ENCODE data around the gene CLIC3.
A peak's percentile ranks its signal among the peaks of the same experiment; 100 is the strongest.

The CLIC3 gene

GRCh38 chr9:136964833-136965422, 31.4 kb downstream of the CLIC3 start:
- no peaks in the 10 kb centered on the region for H3K27me3 ChIP-seq (ENCODE audit: control insufficient read depth in 1 of 2, insufficient read depth in 2 of 2, low read length in 2 of 2)
- no peak overlapping the region for H3K27ac ChIP-seq (ENCODE audit: low read depth, low read length)
- no peaks in the 10 kb centered on the region for H3K9me3 ChIP-seq (ENCODE audit: control insufficient read depth in 1 of 2, low read length in 2 of 2)
- peak overlapping the region in 1 of 2 donors; percentile 10 for H3K9ac ChIP-seq (ENCODE audit: low read depth in 1 of 2, low read length in 2 of 2)
- H3K36me3 ChIP-seq (ENCODE audit: control insufficient read depth in 1 of 2, insufficient read depth in 2 of 2, low read length in 2 of 2) = no peaks in the 10 kb centered on the region
- peak overlapping the region; percentile 28 to 36 for H3K4me3 ChIP-seq (ENCODE audit: low read depth in 1 of 2, low read length in 2 of 2)
- H3K4me1 ChIP-seq (ENCODE audit: control insufficient read depth in 1 of 2, insufficient read depth in 2 of 2, low read length in 2 of 2) = peaks cover 12 to 14% of the 10 kb centered on the region in 2 donors

- H3K4me3 ChIP-seq (ENCODE audit: low read depth in 1 of 2, low read length in 2 of 2) = peak overlapping the region; percentile 28 to 36
- H3K27me3 ChIP-seq (ENCODE audit: control insufficient read depth in 1 of 2, insufficient read depth in 2 of 2, low read length in 2 of 2) = no peaks in the 10 kb centered on the region
- no peaks in the 10 kb centered on the region for H3K36me3 ChIP-seq (ENCODE audit: control insufficient read depth in 1 of 2, insufficient read depth in 2 of 2, low read length in 2 of 2)
- H3K27ac ChIP-seq (ENCODE audit: low read depth, low read length) = no peak overlapping the region
- no peaks in the 10 kb centered on the region for H3K9me3 ChIP-seq (ENCODE audit: control insufficient read depth in 1 of 2, low read length in 2 of 2)
- H3K4me1 ChIP-seq (ENCODE audit: control insufficient read depth in 1 of 2, insufficient read depth in 2 of 2, low read length in 2 of 2) = peaks cover 12 to 14% of the 10 kb centered on the region in 2 donors
- H3K9ac ChIP-seq (ENCODE audit: low read depth in 1 of 2, low read length in 2 of 2) = peak overlapping the region in 1 of 2 donors; percentile 10
Measured at GRCh38 chr9:136964171-136964689, 32.1 kb downstream of the CLIC3 start.

GRCh38 chr9:136963751-136964150, 32.6 kb downstream of the CLIC3 start:
- Histone ChIP-seq H3K27me3 (ENCODE audit: control insufficient read depth in 1 of 2, insufficient read depth in 2 of 2, low read length in 2 of 2) (no peaks in the 10 kb centered on the region), H3K4me3 (ENCODE audit: low read depth in 1 of 2, low read length in 2 of 2) (no peak overlapping the region), H3K9ac (ENCODE audit: low read depth in 1 of 2, low read length in 2 of 2) (no peak overlapping the region), H3K4me1 (ENCODE audit: control insufficient read depth in 1 of 2, insufficient read depth in 2 of 2, low read length in 2 of 2) (peaks cover 12 to 14% of the 10 kb centered on the region in 2 donors), H3K9me3 (ENCODE audit: control insufficient read depth in 1 of 2, low read length in 2 of 2) (no peaks in the 10 kb centered on the region), H3K36me3 (ENCODE audit: control insufficient read depth in 1 of 2, insufficient read depth in 2 of 2, low read length in 2 of 2) (no peaks in the 10 kb centered on the region), H3K27ac (ENCODE audit: low read depth, low read length) (no peak overlapping the region)

GRCh38 chr9:136963341-136963740, 33.0 kb downstream of the CLIC3 start:
- Histone ChIP-seq H3K27me3 (ENCODE audit: control insufficient read depth in 1 of 2, insufficient read depth in 2 of 2, low read length in 2 of 2) (no peaks in the 10 kb centered on the region), H3K9ac (ENCODE audit: low read depth in 1 of 2, low read length in 2 of 2) (no peak overlapping the region), H3K27ac (ENCODE audit: low read depth, low read length) (no peak overlapping the region), H3K4me3 (ENCODE audit: low read depth in 1 of 2, low read length in 2 of 2) (no peak overlapping the region), H3K9me3 (ENCODE audit: control insufficient read depth in 1 of 2, low read length in 2 of 2) (no peaks in the 10 kb centered on the region), H3K36me3 (ENCODE audit: control insufficient read depth in 1 of 2, insufficient read depth in 2 of 2, low read length in 2 of 2) (no peaks in the 10 kb centered on the region), H3K4me1 (ENCODE audit: control insufficient read depth in 1 of 2, insufficient read depth in 2 of 2, low read length in 2 of 2) (peaks cover 12 to 14% of the 10 kb centered on the region in 2 donors)

GRCh38 chr9:136962701-136963248, 33.6 kb downstream of the CLIC3 start:
- Histone ChIP-seq H3K9me3 (ENCODE audit: control insufficient read depth in 1 of 2, low read length in 2 of 2) (no peaks in the 10 kb centered on the region), H3K4me3 (ENCODE audit: low read depth in 1 of 2, low read length in 2 of 2) (no peak overlapping the region), H3K27ac (ENCODE audit: low read depth, low read length) (no peak overlapping the region), H3K9ac (ENCODE audit: low read depth in 1 of 2, low read length in 2 of 2) (no peak overlapping the region), H3K27me3 (ENCODE audit: control insufficient read depth in 1 of 2, insufficient read depth in 2 of 2, low read length in 2 of 2) (no peaks in the 10 kb centered on the region), H3K4me1 (ENCODE audit: control insufficient read depth in 1 of 2, insufficient read depth in 2 of 2, low read length in 2 of 2) (peaks cover 12 to 14% of the 10 kb centered on the region in 2 donors), H3K36me3 (ENCODE audit: control insufficient read depth in 1 of 2, insufficient read depth in 2 of 2, low read length in 2 of 2) (no peaks in the 10 kb centered on the region)

GRCh38 chr9:136962163-136962562, 34.2 kb downstream of the CLIC3 start:
- H3K4me1 ChIP-seq (ENCODE audit: control insufficient read depth in 1 of 2, insufficient read depth in 2 of 2, low read length in 2 of 2) = peaks cover 12 to 14% of the 10 kb centered on the region in 2 donors
- H3K9me3 ChIP-seq (ENCODE audit: control insufficient read depth in 1 of 2, low read length in 2 of 2) = no peaks in the 10 kb centered on the region
- no peak overlapping the region for H3K4me3 ChIP-seq (ENCODE audit: low read depth in 1 of 2, low read length in 2 of 2)
- no peak overlapping the region for H3K9ac ChIP-seq (ENCODE audit: low read depth in 1 of 2, low read length in 2 of 2)
- H3K27me3 ChIP-seq (ENCODE audit: control insufficient read depth in 1 of 2, insufficient read depth in 2 of 2, low read length in 2 of 2) = no peaks in the 10 kb centered on the region
- no peak overlapping the region for H3K27ac ChIP-seq (ENCODE audit: low read depth, low read length)
- no peaks in the 10 kb centered on the region for H3K36me3 ChIP-seq (ENCODE audit: control insufficient read depth in 1 of 2, insufficient read depth in 2 of 2, low read length in 2 of 2)

GRCh38 chr9:136961279-136962065, 34.9 kb downstream of the CLIC3 start:
- no peak overlapping the region for H3K9ac ChIP-seq (ENCODE audit: low read depth in 1 of 2, low read length in 2 of 2)
- peaks cover 12 to 14% of the 10 kb centered on the region in 2 donors for H3K4me1 ChIP-seq (ENCODE audit: control insufficient read depth in 1 of 2, insufficient read depth in 2 of 2, low read length in 2 of 2)
- H3K4me3 ChIP-seq (ENCODE audit: low read depth in 1 of 2, low read length in 2 of 2) = no peak overlapping the region
- no peaks in the 10 kb centered on the region for H3K9me3 ChIP-seq (ENCODE audit: control insufficient read depth in 1 of 2, low read length in 2 of 2)
- H3K27ac ChIP-seq (ENCODE audit: low read depth, low read length) = no peak overlapping the region
- no peaks in the 10 kb centered on the region for H3K36me3 ChIP-seq (ENCODE audit: control insufficient read depth in 1 of 2, insufficient read depth in 2 of 2, low read length in 2 of 2)
- H3K27me3 ChIP-seq (ENCODE audit: control insufficient read depth in 1 of 2, insufficient read depth in 2 of 2, low read length in 2 of 2) = no peaks in the 10 kb centered on the region

GRCh38 chr9:136960938-136961275, 35.5 kb downstream of the CLIC3 start:
- H3K36me3 ChIP-seq (ENCODE audit: control insufficient read depth in 1 of 2, insufficient read depth in 2 of 2, low read length in 2 of 2) = no peaks in the 10 kb centered on the region
- peaks cover 9 to 13% of the 10 kb centered on the region in 2 donors for H3K4me1 ChIP-seq (ENCODE audit: control insufficient read depth in 1 of 2, insufficient read depth in 2 of 2, low read length in 2 of 2)
- H3K9ac ChIP-seq (ENCODE audit: low read depth in 1 of 2, low read length in 2 of 2) = no peak overlapping the region
- H3K27ac ChIP-seq (ENCODE audit: low read depth, low read length) = no peak overlapping the region
- H3K9me3 ChIP-seq (ENCODE audit: control insufficient read depth in 1 of 2, low read length in 2 of 2) = no peaks in the 10 kb centered on the region
- no peaks in the 10 kb centered on the region for H3K27me3 ChIP-seq (ENCODE audit: control insufficient read depth in 1 of 2, insufficient read depth in 2 of 2, low read length in 2 of 2)
- H3K4me3 ChIP-seq (ENCODE audit: low read depth in 1 of 2, low read length in 2 of 2) = no peak overlapping the region

- H3K27ac ChIP-seq (ENCODE audit: low read depth, low read length) = no peak overlapping the region
- no peak overlapping the region for H3K9ac ChIP-seq (ENCODE audit: low read depth in 1 of 2, low read length in 2 of 2)
- H3K4me3 ChIP-seq (ENCODE audit: low read depth in 1 of 2, low read length in 2 of 2) = no peak overlapping the region
- no peaks in the 10 kb centered on the region for H3K9me3 ChIP-seq (ENCODE audit: control insufficient read depth in 1 of 2, low read length in 2 of 2)
- no peaks in the 10 kb centered on the region for H3K27me3 ChIP-seq (ENCODE audit: control insufficient read depth in 1 of 2, insufficient read depth in 2 of 2, low read length in 2 of 2)
- peaks cover 9% of the 10 kb centered on the region in 2 donors for H3K4me1 ChIP-seq (ENCODE audit: control insufficient read depth in 1 of 2, insufficient read depth in 2 of 2, low read length in 2 of 2)
- no peaks in the 10 kb centered on the region for H3K36me3 ChIP-seq (ENCODE audit: control insufficient read depth in 1 of 2, insufficient read depth in 2 of 2, low read length in 2 of 2)
Measured at GRCh38 chr9:136960212-136960937, 36.0 kb downstream of the CLIC3 start.

Measured in duodenal mucosa (tissue), 2 donors.